K562 (cell line): Measurements from ENCODE around the gene CELF4. TPM values are rescaled to one million over a fixed set of nuclear protein-coding genes. Genes with fewer than 3 reads are reported as not detected.

Source experiments
- ATAC-seq: fragments of 200-7000 bp; cut with Tn5 transposase; 3 replicates; pipeline ENCODE4 v1.9.1; 2020; ENCODE audit warnings: moderate library complexity
- BruUV-seq: library from RNA; stranded (reverse); fragments of 400-500 nt; replicated peaks from 2 replicates; lab custom pipeline; 2021; lab: Mats Ljungman, UMichigan
- CTCF ChIA-PET: fragments of 300-600 bp; formaldehyde crosslinking; extraction: SDS; loops from one replicate; lab custom pipeline; 2021; ENCODE audit warnings: low intra/inter-chr PET ratio; lab: Yijun Ruan, JAX
- POLR2A ChIA-PET: fragments of 300-600, 350-650 bp; sonication (Branson Sonifier 250); formaldehyde crosslinking; extraction: SDS; loops from one replicate; lab custom pipeline; 2021; ENCODE audit warnings: antibody characterized with exemption, inconsistent platforms; lab: Yijun Ruan, JAX
- DNase-seq, 4 experiments: peaks; one replicate each; pipeline versions ENCODE4 v3.0.0 to v3.0.0-alpha.2; 2011 to 2018; ENCODE audit warnings: low spot score in 3 of 4, mixed read lengths in 3 of 4; ENCODE audit errors: extremely low read depth in 1 of 4
- FAIRE-seq: peaks from 2 replicates; lab custom pipeline; 2011; peaks lifted over from hg19 to GRCh38; lab: Jason Lieb, UNC
- H2AFZ ChIP-seq: 2 replicates; pipeline ENCODE4 v1.6.0; 2011; ENCODE audit warnings: low read depth, low read length, control low read depth, inconsistent platforms
- H3K27ac ChIP-seq: fragments of 200-600 bp; 3 replicates; pipeline ENCODE4 v1.8.0; 2011; ENCODE audit warnings: low read depth, mild to moderate bottlenecking, control low read depth, inconsistent platforms, low read length, moderate library complexity, mixed read lengths; ENCODE audit errors: extremely low read depth
- H3K27me3 ChIP-seq, 2 experiments: fragments of 300-600 bp in 1 of 2; 2 replicates in 1 of 2; 3 replicates in 1 of 2; pipeline versions ENCODE4 v1.6.0 to v1.8.0; 2011; ENCODE audit warnings: inconsistent platforms in 2 of 2, low read length in 2 of 2, mild to moderate bottlenecking in 1 of 2, mixed read lengths in 1 of 2, moderate library complexity in 1 of 2; ENCODE audit not compliant: control insufficient read depth in 2 of 2, insufficient read depth in 2 of 2
- H3K36me3 ChIP-seq: fragments of 300-600 bp; 3 replicates; pipeline ENCODE4 v1.8.0; 2011; ENCODE audit warnings: mild to moderate bottlenecking, low read length, inconsistent platforms; ENCODE audit not compliant: control insufficient read depth, insufficient read depth
- H3K4me1 ChIP-seq, 2 experiments: fragments of 200-600 bp in 1 of 2; replicated peaks in 1 of 2; 2 replicates in 1 of 2; 3 replicates in 1 of 2; pipeline versions ENCODE4 v1.5.1 to v1.8.0; 2011; ENCODE audit warnings: inconsistent platforms in 2 of 2, low read length in 2 of 2, mild to moderate bottlenecking in 1 of 2, mixed read lengths in 1 of 2, moderate library complexity in 1 of 2; ENCODE audit not compliant: control insufficient read depth in 2 of 2, insufficient read depth in 2 of 2
- H3K4me2 ChIP-seq: 2 replicates; pipeline ENCODE4 v1.6.1; 2011; ENCODE audit warnings: low read length, control low read depth, inconsistent platforms, mixed read lengths; ENCODE audit not compliant: insufficient read depth
- H3K4me3 ChIP-seq: fragments of 200-600 bp; sonication (generic), shearing (Covaris generic); 2 replicates; pipeline ENCODE4 v1.5.1; 2016; ENCODE audit warnings: control low read depth, inconsistent platforms
- H3K79me2 ChIP-seq: fragments of 200-600 bp; 3 replicates; pipeline ENCODE4 v1.8.0; 2011; ENCODE audit warnings: low read length, inconsistent platforms; ENCODE audit not compliant: control insufficient read depth, insufficient read depth
- H3K9ac ChIP-seq, 2 experiments: 2 replicates each; pipeline versions ENCODE4 v1.6.0 to v1.6.1; 2011; ENCODE audit warnings: low read depth in 2 of 2, low read length in 2 of 2, control low read depth in 1 of 2, inconsistent platforms in 1 of 2, mild to moderate bottlenecking in 1 of 2, mixed read lengths in 1 of 2; ENCODE audit not compliant: insufficient read depth in 1 of 2
- H3K9me1 ChIP-seq: one replicate; pipeline ENCODE4 v1.6.0; 2011; ENCODE audit warnings: inconsistent platforms, mild to moderate bottlenecking, low read length, moderate library complexity; ENCODE audit not compliant: control insufficient read depth, insufficient read depth
- H3K9me3 ChIP-seq: replicated peaks from 2 replicates; pipeline ENCODE4 v1.5.1; 2011; ENCODE audit warnings: low read depth, low read length, inconsistent platforms; ENCODE audit not compliant: control insufficient read depth, insufficient read depth
- H4K20me1 ChIP-seq: replicated peaks from 2 replicates; pipeline ENCODE4 v1.6.1; 2011; ENCODE audit warnings: low read length, inconsistent platforms, mixed read lengths; ENCODE audit not compliant: control insufficient read depth, insufficient read depth
- BHLHE40 ChIP-seq: IDR thresholded peaks from 2 replicates; pipeline ENCODE4 v1.6.1; 2011; ENCODE audit warnings: low read length, improper control_type of control experiment
- CHD1 ChIP-seq: fragments of 200-600 bp; sonication (generic); IDR thresholded peaks from one replicate; pipeline ENCODE4 v1.6.1; 2012; ENCODE audit warnings: mild to moderate bottlenecking, moderate library complexity, low read length, inconsistent platforms
- GABPB1 ChIP-seq: sonication (generic); formaldehyde crosslinking; IDR thresholded peaks from 2 replicates; pipeline ENCODE4 v1.8.0; 2022; ENCODE audit warnings: mild to moderate bottlenecking, missing genetic modification reagents
- GABPB2 ChIP-seq: fragments of 250-450 bp; sonication (Bioruptor Pico); conservative IDR thresholded peaks from 2 replicates; pipeline ENCODE4 v1.5.1; 2021; ENCODE audit warnings: mild to moderate bottlenecking
- KDM4B ChIP-seq, 2 experiments: fragments of 450-650 bp in 1 of 2; sonication (generic) in 1 of 2; IDR thresholded peaks; 2 replicates each; pipeline ENCODE4 v1.6.1; 2016 to 2017; ENCODE audit warnings: borderline replicate concordance in 2 of 2, antibody characterized with exemption in 1 of 2, low read depth in 1 of 2, mild to moderate bottlenecking in 1 of 2
- NEUROD1 ChIP-seq: fragments of 150-350 bp; IDR thresholded peaks from 2 replicates; pipeline ENCODE4 v1.6.1; 2014; ENCODE audit warnings: borderline replicate concordance, low read length, low read depth; ENCODE audit not compliant: partially characterized antibody
- STAT5A ChIP-seq: IDR thresholded peaks from 2 replicates; pipeline ENCODE4 v1.6.1; 2012; ENCODE audit warnings: low read length, inconsistent platforms, borderline replicate concordance
- TCF7L2 ChIP-seq: fragments of 150-350 bp; IDR thresholded peaks from 2 replicates; pipeline ENCODE4 v1.6.1; 2016; ENCODE audit warnings: low read depth, mild to moderate bottlenecking, low read length, moderate library complexity
- TEAD2 ChIP-seq: fragments of 450-650 bp; IDR thresholded peaks from 2 replicates; pipeline ENCODE4 v1.6.1; 2016; ENCODE audit warnings: missing genetic modification characterization, control low read depth, missing compliant biosample characterization
- TSHZ1 ChIP-seq: fragments of 250-450 bp; sonication (Bioruptor Pico); IDR thresholded peaks from 2 replicates; pipeline ENCODE4 v1.4.0; 2020; ENCODE audit warnings: mild to moderate bottlenecking, moderate library complexity
- ZBTB49 ChIP-seq: sonication (generic); formaldehyde crosslinking; IDR thresholded peaks from 2 replicates; pipeline ENCODE4 v1.8.0; 2022; ENCODE audit warnings: missing genetic modification reagents, mild to moderate bottlenecking, borderline replicate concordance
- ZNF224 ChIP-seq: sonication (generic); formaldehyde crosslinking; IDR thresholded peaks from 2 replicates; pipeline ENCODE4 v1.8.0; 2022; ENCODE audit warnings: mild to moderate bottlenecking, missing genetic modification reagents
- ZNF445 ChIP-seq: fragments of 250-450 bp; sonication (Bioruptor Pico); IDR thresholded peaks from 2 replicates; pipeline ENCODE4 v1.4.0; 2020; ENCODE audit warnings: low read depth, mild to moderate bottlenecking, moderate library complexity
- ZNF695 ChIP-seq: fragments of 450-650 bp; formaldehyde crosslinking; IDR thresholded peaks from 2 replicates; pipeline ENCODE4 v1.4.0; 2020; ENCODE audit warnings: mild to moderate bottlenecking, moderate library complexity
- ZNF79 ChIP-seq: fragments of 250-450 bp; sonication (Bioruptor Pico); IDR thresholded peaks from 2 replicates; pipeline ENCODE4 v1.4.0; 2020; ENCODE audit warnings: low read depth, mild to moderate bottlenecking, moderate library complexity
- WGBS: fragments of 100-300 bp; shearing (Covaris generic); methylation state at CpG from one replicate; pipeline ENCODE4 v1.1.6; 2016; ENCODE audit warnings: low coverage, mixed read lengths; ENCODE audit not compliant: insufficient coverage; ENCODE audit errors: missing lambda C conversion rate; 5-methylcytosine and 5-hydroxymethylcytosine counted together
- in situ Hi-C: fragments of 300-500 bp; cut with MboI; formaldehyde crosslinking; loops from 4 replicates; pipeline ENCODE4 v1.15.0; 2018; ENCODE audit warnings: inconsistent platforms, mixed read lengths
- intact Hi-C: fragments of 100-400 bp; cut with micrococcal nuclease; formaldehyde crosslinking; loops from 2 replicates; pipeline ENCODE4 v1.14.2; 2022
- polyA plus RNA-seq, 8 experiments: library from polyadenylated mRNA; depleted of rRNA in 4 of 8; stranded (reverse) in 5 of 8; unstranded in 3 of 8; fragments of >200 nt; fragmentation: Nextera tagmentation in 2 of 8; fragmentation: Illumina TruSeq in 1 of 8; extraction: Ambion mirVana in 2 of 8; extraction: Trizol in 1 of 8; gene quantifications; 2 replicates each; pipeline versions ENCODE4 v1.2.1 to v1.2.3, GENCODE V29; 2011 to 2014; ENCODE audit warnings: inconsistent platforms in 1 of 8, missing spikeins in 1 of 8
- total RNA-seq, 7 experiments: library from RNA; depleted of rRNA in 6 of 7; stranded (reverse); fragments of >200 nt in 6 of 7; fragmentation: Illumina TruSeq in 2 of 7; extraction: Trizol in 2 of 7; gene quantifications; 2 replicates each; pipeline versions ENCODE4 v1.2.1 to v1.2.3, GENCODE V29; 2011 to 2021; ENCODE audit warnings: low replicate concordance in 1 of 7

CELF4 gene
- total and polyA plus RNA-seq, 9 of the 15 experiments (the other 6 are each of a cell fraction or from before 2014, with no cell fraction given): 0.04 to 0.24 (median 0.07) TPM; not detected in 3

DNA sequence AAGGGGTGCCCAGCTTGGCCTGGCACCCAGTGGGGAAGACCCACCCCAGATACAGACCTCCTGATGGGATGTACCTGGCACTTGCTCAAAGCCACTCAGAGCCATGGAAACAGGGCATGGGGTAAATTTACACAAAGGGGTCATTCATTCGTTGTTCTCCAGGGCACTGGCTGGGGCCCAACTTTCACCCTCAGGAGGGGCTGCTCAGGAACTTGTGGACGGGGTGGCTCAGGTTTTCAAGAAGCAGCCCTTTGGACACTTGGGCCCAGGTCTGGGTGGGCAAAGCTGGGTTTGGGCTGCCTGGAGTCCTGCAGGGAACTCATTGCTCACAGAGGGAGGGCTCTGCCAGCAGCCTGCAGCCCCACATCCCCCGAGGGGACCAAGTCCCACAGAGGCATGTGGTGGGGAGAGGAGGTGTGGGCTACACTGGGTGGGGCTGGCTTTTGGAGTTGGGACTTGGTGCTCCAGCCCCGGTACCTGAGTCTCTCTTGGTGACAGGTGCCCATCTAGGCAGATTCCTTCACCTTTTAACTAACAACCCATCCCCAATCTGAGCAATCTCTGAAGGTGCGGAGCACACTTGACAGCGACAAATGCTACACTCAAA, 172.3 kb downstream of the CELF4 start:
- Histone ChIP-seq H3K27me3 (peaks cover 0 to 10% of the 10 kb centered on the region in 2 experiments; a peak in 2 of 5 replicates), H3K27ac (no peak overlapping the region), H3K4me3 (no peak overlapping the region), H4K20me1 (peaks cover 8% of the 10 kb centered on the region; the same call in 1 of the 2 replicates), H3K36me3 (no peaks in the 10 kb centered on the region), H3K9me3 (no peaks in the 10 kb centered on the region), H3K79me2 (no peaks in the 10 kb centered on the region), H3K4me2 (no peak overlapping the region), H3K4me1 (peaks cover 0 to 8% of the 10 kb centered on the region in 2 experiments; a peak in 3 of 5 replicates), H3K9ac (no peak overlapping the region), H3K9me1 (no peaks in the 10 kb centered on the region), H2AFZ (no peak overlapping the region)
- DNase-seq (no peak), FAIRE-seq (no peak), ATAC-seq (no peak)
- in situ Hi-C loops: no loop called here
- ChIA-PET POLR2A (no interaction called here), CTCF (no interaction called here)
- WGBS: 14% methylated on average over 4 of the region's 6 CpGs
- intact Hi-C loops: no loop called here
- BruUV-seq: no TSS peak
- TF ChIP-seq ZNF695: no peak
- no peak for TF ChIP-seq TEAD2
- TF ChIP-seq KDM4B (IDR thresholded peaks at IDR 0.05; ENCODE audit: borderline replicate concordance in 2 of 2, low read depth in 1 of 2): no peak
- no peak for TF ChIP-seq GABPB2 (CRISPR knock-in tag)
- TF ChIP-seq ZNF224 (CRISPR knock-in tag): no peak
- no peak for TF ChIP-seq GABPB1 (CRISPR knock-in tag)
- no peak for TF ChIP-seq TSHZ1
- TF ChIP-seq ZNF445 (CRISPR knock-in tag): no peak
- TF ChIP-seq ZNF79 (CRISPR knock-in tag): no peak
- no peak for TF ChIP-seq STAT5A
- TF ChIP-seq TCF7L2: no peak
- no peak for TF ChIP-seq BHLHE40
- TF ChIP-seq NEUROD1: no peak
- TF ChIP-seq CHD1: no peak
- no peak for TF ChIP-seq ZBTB49
